Skeletal muscle tissue (tissue), 4 donors: ENCODE data around the gene BICC1. TPM values are rescaled to one million over a fixed set of nuclear protein-coding genes. Genes with fewer than 3 reads are reported as not detected.
A peak's percentile ranks its signal among the peaks of the same experiment; 100 is the strongest.

Experiments used
- H3K27ac ChIP-seq: one replicate; pipeline ENCODE4 v1.7.0; 2013; ENCODE audit warnings: mild to moderate bottlenecking, low read depth, low read length, inconsistent platforms
- H3K27me3 ChIP-seq, 3 donors: one replicate each; pipeline ENCODE4 v1.7.0; 2013; ENCODE audit warnings: low read length in 3 of 3; ENCODE audit not compliant: control insufficient read depth in 3 of 3, insufficient read depth in 3 of 3
- H3K36me3 ChIP-seq, 3 donors: one replicate each; pipeline ENCODE4 v1.7.0; 2013; ENCODE audit warnings: low read length in 3 of 3; ENCODE audit not compliant: control insufficient read depth in 3 of 3, insufficient read depth in 3 of 3
- H3K4me1 ChIP-seq, 3 donors: one replicate each; pipeline ENCODE4 v1.7.0; 2013; ENCODE audit warnings: low read length in 3 of 3, mild to moderate bottlenecking in 3 of 3; ENCODE audit not compliant: control insufficient read depth in 3 of 3, insufficient read depth in 3 of 3
- H3K4me3 ChIP-seq, 3 donors: one replicate each; pipeline ENCODE4 v1.7.0; 2013; ENCODE audit warnings: low read length in 3 of 3
- H3K9ac ChIP-seq, 3 donors: one replicate each; pipeline ENCODE4 v1.7.0; 2013; ENCODE audit warnings: low read length in 3 of 3, mild to moderate bottlenecking in 3 of 3, moderate library complexity in 2 of 3, low read depth in 1 of 3
- H3K9me3 ChIP-seq, 3 donors: one replicate each; pipeline ENCODE4 v1.7.0; 2013; ENCODE audit warnings: low read length in 3 of 3; ENCODE audit not compliant: control insufficient read depth in 3 of 3
- total RNA-seq: library from RNA; depleted of rRNA; stranded (reverse); fragments of >200 nt; gene quantifications from one replicate; pipeline ENCODE4 v1.2.3, GENCODE V29; 2014
- donor health status: Osteomylitis.

BICC1 gene
- total RNA-seq, 1 donor from 2014 or later: 25.6 TPM

DNA sequence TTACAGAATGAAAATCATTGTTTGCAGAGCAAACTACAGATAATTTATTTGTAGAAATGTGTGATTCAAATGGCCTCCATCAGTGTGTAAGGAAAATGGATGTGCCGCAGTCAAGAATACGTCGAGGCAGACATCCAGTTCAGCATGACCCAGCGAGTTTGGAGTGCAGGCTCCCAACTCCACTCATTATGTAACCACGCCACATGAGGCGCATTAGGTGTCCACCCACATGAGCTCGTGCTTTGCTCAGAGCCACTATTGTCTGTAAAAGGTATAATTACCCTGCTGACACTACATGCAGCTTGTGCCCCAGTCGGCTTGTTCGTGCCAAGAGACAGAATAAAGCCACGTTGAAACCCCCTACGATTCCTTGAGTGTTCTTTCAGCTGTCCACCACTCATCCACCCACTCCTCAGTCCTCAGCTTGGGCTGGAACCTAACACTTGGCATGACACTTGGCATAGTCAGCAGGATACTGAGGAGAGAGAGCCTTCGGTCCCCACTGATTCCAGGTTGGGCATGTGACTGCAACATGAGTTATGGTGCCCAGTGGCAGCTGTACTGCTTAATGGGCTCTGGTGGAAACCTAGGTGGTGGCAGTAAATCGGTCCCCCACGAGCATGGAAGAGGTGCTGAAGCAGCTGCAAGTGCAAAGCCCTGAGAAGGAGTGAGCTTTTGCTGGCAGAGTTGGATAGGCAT, 102.7 kb downstream of the BICC1 start:
- Histone ChIP-seq H3K27me3 (no peaks in the 10 kb centered on the region), H3K4me1 (peaks cover 8 to 9% (median 9%) of the 10 kb centered on the region in 3 donors), H3K4me3 (no peak overlapping the region), H3K9me3 (no peaks in the 10 kb centered on the region), H3K36me3 (no peaks in the 10 kb centered on the region), H3K9ac (no peak overlapping the region), H3K27ac (peak overlapping the region; percentile 32)

DNA sequence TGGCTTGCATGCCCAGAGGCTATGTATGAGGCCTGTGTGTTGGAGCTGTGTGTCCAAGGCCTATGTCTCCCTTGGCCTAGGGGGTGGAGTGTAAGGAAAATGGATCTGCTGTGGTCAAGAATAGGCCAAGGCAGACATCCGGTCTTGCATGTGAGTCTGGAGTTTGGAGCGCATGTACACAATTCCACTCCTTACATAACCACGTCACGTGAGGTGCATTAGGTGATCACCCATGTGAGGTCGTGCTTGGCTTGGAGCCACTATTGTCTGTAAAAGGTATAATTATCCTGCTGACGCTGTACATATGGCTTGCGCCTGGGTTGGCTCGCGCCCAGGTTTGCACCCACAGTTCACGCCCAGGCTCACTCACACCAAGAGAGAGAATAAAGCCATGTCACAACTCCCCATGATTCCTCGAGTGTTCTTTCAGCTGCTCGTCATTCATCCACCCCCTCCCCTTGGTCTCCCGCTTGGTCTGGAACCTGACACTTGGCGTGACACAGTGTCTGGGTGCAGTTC, 105.5 kb downstream of the BICC1 start:
- H3K36me3 ChIP-seq: no peaks in the 10 kb centered on the region
- no peak overlapping the region for H3K9ac ChIP-seq
- no peak overlapping the region for H3K4me3 ChIP-seq
- no peak overlapping the region for H3K27ac ChIP-seq
- no peaks in the 10 kb centered on the region for H3K9me3 ChIP-seq
- no peaks in the 10 kb centered on the region for H3K27me3 ChIP-seq
- peaks cover 8 to 9% (median 9%) of the 10 kb centered on the region in 3 donors for H3K4me1 ChIP-seq

DNA sequence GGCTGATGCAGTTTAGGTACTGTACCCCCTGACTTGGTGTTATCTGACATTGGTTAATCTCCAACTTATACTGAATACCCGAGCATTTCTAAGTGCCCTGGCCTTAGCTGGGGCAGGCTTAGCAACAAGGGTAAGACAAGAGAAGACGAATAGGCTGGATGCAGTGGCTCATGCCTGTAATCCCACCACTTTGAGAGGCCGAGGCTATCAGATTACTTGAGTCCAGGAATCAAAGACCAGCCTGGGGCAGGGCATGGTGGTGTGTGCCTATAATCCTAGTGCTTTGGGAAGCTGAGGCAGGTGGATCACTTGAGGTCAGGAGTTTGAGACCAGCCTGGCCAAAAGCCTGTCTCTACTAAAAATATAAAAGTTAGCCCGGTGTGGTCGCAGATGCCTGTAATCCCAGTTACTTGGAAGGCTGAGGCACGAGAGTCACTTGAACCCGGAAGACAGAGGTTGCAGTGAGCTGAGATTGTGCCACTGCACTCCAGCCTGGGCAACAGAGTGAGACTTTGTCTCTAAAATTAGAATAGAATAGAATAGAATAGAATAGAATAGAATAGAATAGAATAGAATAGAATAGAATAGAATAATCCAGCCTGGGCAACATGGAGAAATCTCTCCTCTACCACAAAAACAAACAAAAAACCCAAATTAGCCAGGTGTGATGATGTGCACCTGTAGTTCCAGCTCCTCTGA, 108.9 kb downstream of the BICC1 start:
- H3K9me3 ChIP-seq: no peaks in the 10 kb centered on the region
- no peaks in the 10 kb centered on the region for H3K27me3 ChIP-seq
- H3K4me3 ChIP-seq: no peak overlapping the region
- no peak overlapping the region for H3K27ac ChIP-seq
- H3K9ac ChIP-seq: no peak overlapping the region
- H3K4me1 ChIP-seq: no peaks in the 10 kb centered on the region
- no peaks in the 10 kb centered on the region for H3K36me3 ChIP-seq

DNA sequence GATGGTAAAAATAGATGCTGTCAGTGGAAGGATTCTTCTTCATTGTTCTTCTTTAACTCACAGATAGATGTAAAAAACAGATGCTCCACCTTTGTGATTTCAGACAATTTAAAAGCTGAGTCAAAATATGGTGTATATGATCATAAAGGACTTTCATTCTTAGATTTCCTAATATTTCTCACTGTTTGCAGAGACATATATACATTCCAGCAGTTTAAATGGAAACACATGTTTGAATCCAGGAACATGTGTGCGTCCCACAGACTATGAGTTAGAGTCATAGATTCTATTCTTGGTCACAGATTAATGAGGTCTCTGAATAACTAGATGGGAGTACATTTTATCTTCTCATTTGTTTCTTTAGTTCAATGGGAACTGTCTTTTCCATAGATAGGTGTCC, 109.6 kb downstream of the BICC1 start:
- Histone ChIP-seq H3K4me3 (no peak overlapping the region), H3K27me3 (no peaks in the 10 kb centered on the region), H3K27ac (no peak overlapping the region), H3K9ac (no peak overlapping the region), H3K4me1 (no peaks in the 10 kb centered on the region), H3K9me3 (no peaks in the 10 kb centered on the region), H3K36me3 (no peaks in the 10 kb centered on the region)

DNA sequence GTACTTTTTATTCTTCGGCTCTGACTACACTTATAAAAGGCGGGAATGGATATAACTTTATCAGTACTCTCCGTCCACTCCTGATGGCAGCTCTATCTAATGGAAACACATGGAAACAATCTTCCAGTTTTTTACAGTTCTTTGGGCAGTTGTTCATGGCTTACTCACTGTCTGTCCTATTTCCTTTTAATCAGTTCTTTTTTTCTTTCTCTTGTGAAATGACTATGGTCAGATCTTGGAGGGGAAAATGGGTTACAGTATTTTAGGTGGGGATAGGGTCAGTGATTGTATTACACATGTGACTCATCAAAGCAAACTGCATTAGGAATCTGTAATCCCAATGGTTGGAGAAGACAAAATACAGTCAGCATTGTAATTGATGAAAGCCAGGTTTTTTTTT, 112.4 kb downstream of the BICC1 start:
- H3K27me3 ChIP-seq: no peaks in the 10 kb centered on the region
- H3K4me3 ChIP-seq: no peak overlapping the region
- no peaks in the 10 kb centered on the region for H3K9me3 ChIP-seq
- no peaks in the 10 kb centered on the region for H3K4me1 ChIP-seq
- no peaks in the 10 kb centered on the region for H3K36me3 ChIP-seq
- no peak overlapping the region for H3K27ac ChIP-seq
- no peak overlapping the region for H3K9ac ChIP-seq

DNA sequence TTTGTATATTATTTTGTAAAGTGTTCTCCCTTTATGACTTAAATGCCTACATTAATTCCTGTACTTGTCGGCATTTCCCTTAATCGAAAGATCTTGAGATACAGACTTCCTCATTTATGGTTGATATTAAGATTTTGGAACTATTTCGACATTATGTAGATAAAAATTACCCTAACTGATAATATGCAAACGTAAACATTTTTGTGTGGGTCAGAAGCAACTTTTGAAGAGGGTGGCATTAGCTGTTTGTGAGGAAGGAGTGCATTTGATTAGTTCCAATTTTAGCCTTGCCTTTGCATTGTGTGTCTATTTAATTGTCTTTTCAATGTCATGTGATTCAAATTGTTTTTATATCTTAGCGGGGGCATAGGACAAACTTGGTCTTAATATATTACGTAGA, 114.7 kb downstream of the BICC1 start:
- Histone ChIP-seq H3K9ac (no peak overlapping the region), H3K27me3 (no peaks in the 10 kb centered on the region), H3K36me3 (no peaks in the 10 kb centered on the region), H3K4me3 (no peak overlapping the region), H3K27ac (no peak overlapping the region), H3K9me3 (no peaks in the 10 kb centered on the region), H3K4me1 (no peaks in the 10 kb centered on the region)

DNA sequence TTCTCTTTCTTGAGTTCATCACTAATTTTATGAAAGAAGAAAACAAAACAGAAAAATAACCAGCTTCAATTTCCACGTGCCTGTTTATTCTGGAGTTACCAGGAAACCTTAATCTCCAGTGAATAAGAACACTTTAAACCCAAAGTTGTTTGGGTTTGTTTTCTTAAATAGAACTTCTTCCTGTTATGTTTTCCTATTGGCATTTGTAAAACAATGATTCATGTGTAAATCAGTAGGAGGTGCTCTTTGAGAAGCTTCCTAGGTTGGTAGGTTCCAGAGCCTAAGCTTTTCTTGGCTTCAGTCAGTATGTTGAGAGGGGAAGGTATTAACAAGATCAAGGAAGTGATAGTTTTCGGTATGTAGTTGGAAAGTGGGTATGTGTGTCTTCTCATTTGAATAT, 119.0 kb downstream of the BICC1 start:
- H3K27ac ChIP-seq: no peak overlapping the region

DNA sequence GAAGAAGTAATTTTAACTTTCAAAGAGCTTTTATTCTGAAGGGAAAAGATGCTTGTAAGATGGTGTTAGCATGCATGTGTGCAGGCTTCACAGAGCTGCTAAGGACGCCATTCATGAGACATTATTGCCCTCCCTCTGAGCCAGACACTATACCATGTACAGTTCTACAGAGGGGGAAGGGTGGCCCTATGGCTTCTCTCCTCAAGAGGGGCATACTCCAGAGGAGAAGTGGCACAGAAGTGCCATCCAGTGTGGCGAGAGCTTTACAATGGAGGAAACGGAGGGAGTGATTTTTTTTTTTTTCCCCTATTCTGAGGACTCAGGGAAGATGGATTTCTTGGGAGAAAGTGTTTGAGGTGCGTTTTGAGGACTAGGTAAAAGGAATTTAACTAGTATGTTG, 119.5 kb downstream of the BICC1 start:
- Histone ChIP-seq H3K27ac (no peak overlapping the region), H3K9ac (no peak overlapping the region), H3K36me3 (no peaks in the 10 kb centered on the region)

More for the DNA sequence above, 119.0 kb downstream of the BICC1 start:
- no peaks in the 10 kb centered on the region for H3K36me3 ChIP-seq
- H3K27me3 ChIP-seq: no peaks in the 10 kb centered on the region
- no peaks in the 10 kb centered on the region for H3K9me3 ChIP-seq
- no peak overlapping the region for H3K9ac ChIP-seq
- no peaks in the 10 kb centered on the region for H3K4me1 ChIP-seq
- no peak overlapping the region for H3K4me3 ChIP-seq

DNA sequence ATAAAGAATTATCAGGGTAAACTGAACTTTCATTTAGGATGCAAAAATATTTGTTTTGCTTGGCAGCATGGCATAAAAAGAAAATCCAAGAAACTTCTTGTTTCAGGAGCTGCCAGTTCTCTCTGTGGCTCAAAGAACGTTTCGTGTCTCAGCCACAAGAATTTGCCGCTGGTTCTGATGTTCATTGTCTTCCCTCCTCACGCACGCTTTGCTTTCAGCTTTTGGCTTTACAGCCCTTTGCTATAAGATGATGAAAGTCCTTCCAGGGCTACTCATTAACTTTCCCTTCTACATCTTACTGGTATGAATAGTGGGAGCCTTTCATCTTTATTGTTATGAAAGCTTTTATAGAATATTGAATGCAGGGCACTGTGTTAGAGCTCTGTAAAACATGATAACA, 124.7 kb downstream of the BICC1 start:
- H3K9me3 ChIP-seq: no peaks in the 10 kb centered on the region
- no peak overlapping the region for H3K4me3 ChIP-seq
- H3K36me3 ChIP-seq: no peaks in the 10 kb centered on the region
- peak overlapping the region; percentile 34 for H3K27ac ChIP-seq
- peaks cover 3 to 4% (median 3%) of the 10 kb centered on the region in 3 donors for H3K4me1 ChIP-seq
- H3K9ac ChIP-seq: no peak overlapping the region
- H3K27me3 ChIP-seq: no peaks in the 10 kb centered on the region

More for the DNA sequence above, 119.5 kb downstream of the BICC1 start:
- no peaks in the 10 kb centered on the region for H3K27me3 ChIP-seq
- H3K4me3 ChIP-seq: no peak overlapping the region
- H3K9me3 ChIP-seq: no peaks in the 10 kb centered on the region
- no peaks in the 10 kb centered on the region for H3K4me1 ChIP-seq

DNA sequence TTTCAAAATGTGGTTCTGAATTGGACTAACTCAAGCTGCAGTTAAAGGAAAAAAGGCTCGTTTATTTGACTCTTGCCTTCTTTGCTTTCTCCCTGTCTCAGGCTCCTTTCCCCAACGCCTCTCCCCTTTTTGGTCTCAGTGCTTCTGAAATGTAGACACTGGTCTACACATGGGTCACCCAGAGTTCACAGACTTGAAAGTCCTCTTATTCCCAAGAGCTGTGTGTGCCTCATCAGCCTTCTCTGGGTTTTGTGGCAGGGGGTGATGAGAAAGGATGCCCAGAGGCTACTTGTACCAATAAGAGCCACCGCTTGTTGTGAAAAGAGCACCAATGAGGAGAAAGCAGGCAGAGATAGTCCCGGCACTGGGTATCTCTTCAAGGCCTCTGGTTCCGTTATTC, 125.7 kb downstream of the BICC1 start:
- H3K27ac ChIP-seq: no peak overlapping the region
- H3K36me3 ChIP-seq: no peaks in the 10 kb centered on the region
- H3K9ac ChIP-seq: no peak overlapping the region
- H3K4me3 ChIP-seq: no peak overlapping the region
- no peaks in the 10 kb centered on the region for H3K9me3 ChIP-seq
- H3K4me1 ChIP-seq: peaks cover 3 to 7% (median 7%) of the 10 kb centered on the region in 3 donors
- H3K27me3 ChIP-seq: no peaks in the 10 kb centered on the region
